Body of pancreas (tissue), 4 donors: ENCODE results near the gene PTPA.

Experiments used
- POLR2A ChIP-seq, 3 donors: fragments of 450-650 bp; IDR thresholded peaks; one replicate each; pipeline ENCODE4 v1.6.1; 2016; ENCODE audit warnings: antibody characterized with exemption in 3 of 3, mild to moderate bottlenecking in 2 of 3
- TF ChIP-seq, protein P1 (sequence below), 7 experiments: fragments of 450-650 bp in 4 of 7; fragments of 200-600 bp in 3 of 7; sonication (generic) in 3 of 7; IDR thresholded peaks; one replicate each; pipeline ENCODE4 v1.5.1; 2016 to 2019; ENCODE audit warnings: antibody characterized with exemption in 7 of 7

DNA sequence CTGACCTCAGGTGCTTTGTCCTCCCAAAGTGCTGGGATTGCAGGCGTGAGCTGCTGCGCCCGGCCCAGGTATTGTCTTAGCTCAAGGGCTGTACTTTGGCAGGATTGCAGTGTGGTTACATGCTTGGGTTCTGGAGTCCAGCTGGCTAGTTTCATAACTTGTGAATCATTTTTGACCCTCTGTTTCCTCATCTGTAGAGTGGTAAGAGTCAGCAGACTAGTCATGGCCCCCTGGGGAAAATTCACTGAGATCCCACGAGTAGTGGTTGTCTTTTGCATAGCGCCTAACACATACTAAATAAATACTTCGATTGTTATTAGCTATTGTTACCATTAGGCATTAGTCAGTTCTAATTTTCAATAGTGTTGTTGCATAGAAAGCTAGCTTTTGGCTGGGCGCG is 14.3 kb downstream of the PTPA start:
- TF ChIP-seq, protein P1, sequence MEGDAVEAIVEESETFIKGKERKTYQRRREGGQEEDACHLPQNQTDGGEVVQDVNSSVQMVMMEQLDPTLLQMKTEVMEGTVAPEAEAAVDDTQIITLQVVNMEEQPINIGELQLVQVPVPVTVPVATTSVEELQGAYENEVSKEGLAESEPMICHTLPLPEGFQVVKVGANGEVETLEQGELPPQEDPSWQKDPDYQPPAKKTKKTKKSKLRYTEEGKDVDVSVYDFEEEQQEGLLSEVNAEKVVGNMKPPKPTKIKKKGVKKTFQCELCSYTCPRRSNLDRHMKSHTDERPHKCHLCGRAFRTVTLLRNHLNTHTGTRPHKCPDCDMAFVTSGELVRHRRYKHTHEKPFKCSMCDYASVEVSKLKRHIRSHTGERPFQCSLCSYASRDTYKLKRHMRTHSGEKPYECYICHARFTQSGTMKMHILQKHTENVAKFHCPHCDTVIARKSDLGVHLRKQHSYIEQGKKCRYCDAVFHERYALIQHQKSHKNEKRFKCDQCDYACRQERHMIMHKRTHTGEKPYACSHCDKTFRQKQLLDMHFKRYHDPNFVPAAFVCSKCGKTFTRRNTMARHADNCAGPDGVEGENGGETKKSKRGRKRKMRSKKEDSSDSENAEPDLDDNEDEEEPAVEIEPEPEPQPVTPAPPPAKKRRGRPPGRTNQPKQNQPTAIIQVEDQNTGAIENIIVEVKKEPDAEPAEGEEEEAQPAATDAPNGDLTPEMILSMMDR (IDR thresholded peaks at IDR 0.05): no peak
- no peak for TF ChIP-seq POLR2A (IDR thresholded peaks at IDR 0.05)
